Common myeloid progenitor, CD34-positive (primary cell): Measurements from ENCODE around the gene SETD3.

Experiments used
- CTCF ChIA-PET: fragments of 350-600 bp; sonication (Branson Sonifier 250); formaldehyde crosslinking; loops from one replicate; lab custom pipeline; 2021; ENCODE audit warnings: antibody characterized with exemption; lab: Charles Lee
- POLR2A ChIA-PET: fragments of 350-600 bp; sonication (Branson Sonifier 250); formaldehyde crosslinking; loops from one replicate; lab custom pipeline; 2021; ENCODE audit warnings: antibody characterized with exemption; lab: Charles Lee
- DNase-seq, 3 donors: peaks; one replicate each; pipeline versions ENCODE4 v3.0.0 to v3.0.0-alpha.2; 2013
- H3K27ac ChIP-seq, 2 experiments: 1 replicate in 1 of 2; 2 replicates in 1 of 2; pipeline ENCODE4 v1.7.0; 2013; ENCODE audit warnings: inconsistent platforms in 2 of 2, low read length in 2 of 2, mild to moderate bottlenecking in 2 of 2, low read depth in 1 of 2, moderate library complexity in 1 of 2; ENCODE audit not compliant: severe bottlenecking in 2 of 2, insufficient read depth in 1 of 2, poor library complexity in 1 of 2
- H3K27me3 ChIP-seq, 5 experiments: replicated peaks in 2 of 5; 1 replicate in 3 of 5; 2 replicates in 2 of 5; pipeline versions ENCODE4 v1.6.1 to v1.7.0; 2013; ENCODE audit warnings: low read length in 4 of 5, mild to moderate bottlenecking in 2 of 5, moderate library complexity in 2 of 5, inconsistent platforms in 1 of 5; ENCODE audit not compliant: insufficient read depth in 5 of 5, control insufficient read depth in 4 of 5
- H3K36me3 ChIP-seq, 4 experiments: 1 replicate in 2 of 4; 2 replicates in 2 of 4; pipeline versions ENCODE4 v1.6.1 to v1.7.0; 2013; ENCODE audit warnings: low read length in 3 of 4, control low read depth in 1 of 4, mild to moderate bottlenecking in 1 of 4; ENCODE audit not compliant: control insufficient read depth in 4 of 4, insufficient read depth in 4 of 4
- H3K4me1 ChIP-seq, 4 experiments: 1 replicate in 3 of 4; 2 replicates in 1 of 4; pipeline versions ENCODE4 v1.6.1 to v1.7.1; 2013; ENCODE audit warnings: low read length in 3 of 4, mild to moderate bottlenecking in 3 of 4, control low read depth in 1 of 4, inconsistent platforms in 1 of 4, moderate library complexity in 1 of 4; ENCODE audit not compliant: control insufficient read depth in 4 of 4, insufficient read depth in 4 of 4; ENCODE audit errors: control extremely low read depth in 1 of 4
- H3K4me3 ChIP-seq, 7 experiments: 1 replicate in 4 of 7; 2 replicates in 3 of 7; pipeline versions ENCODE4 v1.5.1 to v1.7.0; 2013; ENCODE audit warnings: mild to moderate bottlenecking in 7 of 7, low read length in 6 of 7, moderate library complexity in 6 of 7, inconsistent platforms in 2 of 7, low read depth in 2 of 7, control low read depth in 1 of 7; ENCODE audit not compliant: insufficient read depth in 4 of 7, control insufficient read depth in 1 of 7; ENCODE audit errors: extremely low read depth in 1 of 7
- H3K9me3 ChIP-seq, 5 experiments: 1 replicate in 4 of 5; 2 replicates in 1 of 5; pipeline versions ENCODE4 v1.6.1 to v1.7.1; 2013; ENCODE audit warnings: low read length in 4 of 5, mild to moderate bottlenecking in 2 of 5, inconsistent platforms in 1 of 5, low read depth in 1 of 5, moderate library complexity in 1 of 5; ENCODE audit not compliant: control insufficient read depth in 4 of 5, insufficient read depth in 2 of 5; ENCODE audit errors: control extremely low read depth in 1 of 5
- WGBS: methylation state at CpG from one replicate; pipeline ENCODE4 v1.1.5; 2013; ENCODE audit not compliant: insufficient coverage; 5-methylcytosine and 5-hydroxymethylcytosine counted together

Gene SETD3

GRCh38 chr14:99418242-99418641 lies 62.4 kb downstream of the SETD3 start:
- peaks cover 9 to 28% (median 16%) of the 10 kb centered on the region in 4 experiments for H3K36me3 ChIP-seq
- ChIA-PET POLR2A (no interaction called here), CTCF (interaction anchor here (1.0 to 9.8 kb wide), 5 partner anchors 9 to 99 kb away, joined by 3 to 144 read pairs (median 14); no protein-coding TSS in a partner anchor)
- H3K27ac ChIP-seq: no peak overlapping the region
- no peaks in the 10 kb centered on the region for H3K27me3 ChIP-seq
- no peak overlapping the region for H3K4me3 ChIP-seq
- WGBS: 80% methylated on average over 1 of the region's 1 CpG
- no peaks in the 10 kb centered on the region for H3K4me1 ChIP-seq
- DNase-seq: no peak
- no peaks in the 10 kb centered on the region for H3K9me3 ChIP-seq

GRCh38 chr14:99416909-99417308 lies 63.8 kb downstream of the SETD3 start:
- H3K27me3 ChIP-seq: no peaks in the 10 kb centered on the region
- H3K4me1 ChIP-seq: no peaks in the 10 kb centered on the region
- WGBS: no CpG with 5 or more reads among the region's 5 CpGs
- ChIA-PET POLR2A (no interaction called here), CTCF (interaction anchor here (1.1 to 9.8 kb wide), 7 partner anchors 9 to 98 kb away, joined by 3 to 144 read pairs (median 9); no protein-coding TSS in a partner anchor)
- H3K27ac ChIP-seq: no peak overlapping the region
- H3K4me3 ChIP-seq: no peak overlapping the region
- no peaks in the 10 kb centered on the region for H3K9me3 ChIP-seq
- no peak for DNase-seq
- peaks cover 11 to 35% (median 22%) of the 10 kb centered on the region in 4 experiments for H3K36me3 ChIP-seq

- Histone ChIP-seq H3K4me1 (no peaks in the 10 kb centered on the region), H3K27me3 (no peaks in the 10 kb centered on the region), H3K36me3 (peaks cover 11 to 40% (median 27%) of the 10 kb centered on the region in 4 experiments), H3K9me3 (no peaks in the 10 kb centered on the region), H3K27ac (no peak overlapping the region), H3K4me3 (no peak overlapping the region)
- ChIA-PET CTCF (interaction anchor here (0.7 to 9.8 kb wide), 16 partner anchors 8 to 133 kb away, joined by 3 to 144 read pairs (median 5); no protein-coding TSS in a partner anchor), POLR2A (interaction anchor here (1.0 kb wide), 2 partner anchors 11 to 14 kb away, joined by 3 to 4 read pairs; no protein-coding TSS in a partner anchor)
- peak; percentile 82 to 93 (median 88) for DNase-seq
- WGBS: 14% methylated on average over 1 of the region's 2 CpGs
Measured at GRCh38 chr14:99415496-99416281, 65.0 kb downstream of the SETD3 start.

- Histone ChIP-seq H3K4me1 (no peaks in the 10 kb centered on the region), H3K4me3 (no peak overlapping the region), H3K27ac (no peak overlapping the region), H3K27me3 (no peaks in the 10 kb centered on the region), H3K9me3 (no peaks in the 10 kb centered on the region), H3K36me3 (peaks cover 8 to 52% (median 30%) of the 10 kb centered on the region in 4 experiments)
- ChIA-PET POLR2A (interaction anchor here (0.6 kb wide), 1 partner anchor 1277 kb away, joined by 3 read pairs; no protein-coding TSS in a partner anchor), CTCF (interaction anchor here (1.4 to 9.8 kb wide), 5 partner anchors 11 to 95 kb away, joined by 4 to 144 read pairs (median 31); no protein-coding TSS in a partner anchor)
- WGBS: 94% methylated on average over 16 of the region's 17 CpGs
- DNase-seq: no peak
Measured at GRCh38 chr14:99413911-99414310, 66.7 kb downstream of the SETD3 start.

GRCh38 chr14:99413172-99413571 lies 67.5 kb downstream of the SETD3 start:
- peaks cover 8 to 53% (median 30%) of the 10 kb centered on the region in 4 experiments for H3K36me3 ChIP-seq
- WGBS: 93% methylated on average over 5 of the region's 6 CpGs
- no peak overlapping the region for H3K4me3 ChIP-seq
- no peaks in the 10 kb centered on the region for H3K9me3 ChIP-seq
- no peaks in the 10 kb centered on the region for H3K27me3 ChIP-seq
- no peak overlapping the region for H3K27ac ChIP-seq
- DNase-seq: no peak
- H3K4me1 ChIP-seq: no peaks in the 10 kb centered on the region
- POLR2A ChIA-PET: no interaction called here
- CTCF ChIA-PET: interaction anchor here (3.1 to 9.8 kb wide), 3 partner anchors 13 to 94 kb away, joined by 11 to 144 read pairs (median 51); no protein-coding TSS in a partner anchor

GRCh38 chr14:99412117-99413061 lies 68.3 kb downstream of the SETD3 start:
- no peak overlapping the region for H3K4me3 ChIP-seq
- no peak for DNase-seq
- 90% methylated on average over 2 of the region's 17 CpGs for WGBS
- no peaks in the 10 kb centered on the region for H3K9me3 ChIP-seq
- H3K4me1 ChIP-seq: no peaks in the 10 kb centered on the region
- no peaks in the 10 kb centered on the region for H3K27me3 ChIP-seq
- ChIA-PET CTCF (interaction anchor here (0.6 to 9.8 kb wide), 3 partner anchors 9 to 93 kb away, joined by 3 to 144 read pairs (median 51); no protein-coding TSS in a partner anchor), POLR2A (no interaction called here)
- no peak overlapping the region for H3K27ac ChIP-seq
- H3K36me3 ChIP-seq: peaks cover 8 to 56% (median 35%) of the 10 kb centered on the region in 4 experiments
